T-helper 2 cell treated with Interferon-gamma antibody and Interleukin-4, amounts not matched to agents 5 μg/mL and 100 μg/mL, for 36 hours (primary cell): ENCODE measurements around the gene PTS.
A peak's percentile ranks its signal among the peaks of the same experiment; 100 is the strongest.

Experiments used
- DNase-seq: peaks from one replicate; pipeline ENCODE4 v3.0.0; 2021; ENCODE audit warnings: low spot score
- H3K27ac Mint-ChIP-seq: one replicate; pipeline ENCODE4 v1.8.0; 2021; ENCODE audit warnings: mild to moderate bottlenecking, mixed read lengths
- H3K27me3 Mint-ChIP-seq: one replicate; pipeline ENCODE4 v1.8.0; 2021; ENCODE audit warnings: low read depth, mixed read lengths
- H3K36me3 Mint-ChIP-seq: one replicate; pipeline ENCODE4 v1.8.0; 2021; ENCODE audit warnings: low read depth, mixed read lengths
- H3K4me1 Mint-ChIP-seq: one replicate; pipeline ENCODE4 v1.8.0; 2021; ENCODE audit warnings: low read depth, mixed read lengths
- H3K4me3 Mint-ChIP-seq: one replicate; pipeline ENCODE4 v1.8.0; 2022; ENCODE audit warnings: mild to moderate bottlenecking, moderate library complexity, mixed read lengths
- H3K9me3 Mint-ChIP-seq: one replicate; pipeline ENCODE4 v1.8.0; 2021; ENCODE audit warnings: mixed read lengths

Gene PTS

GRCh38 chr11:112281726-112282125, 55.5 kb downstream of the PTS start:
- Mint-ChIP-seq H3K27me3 (peaks cover 9% of the 10 kb centered on the region), H3K4me3 (peak overlapping the region; percentile 70), H3K36me3 (no peaks in the 10 kb centered on the region), H3K27ac (peak overlapping the region; percentile 3), H3K4me1 (peaks cover 30% of the 10 kb centered on the region), H3K9me3 (no peaks in the 10 kb centered on the region)
- DNase-seq, result no peak
